ENCODE measurements around the gene TENT4A. TPM values are rescaled to one million over a fixed set of nuclear protein-coding genes. Genes with fewer than 3 reads are reported as not detected.
A peak's percentile ranks its signal among the peaks of the same experiment; 100 is the strongest.

The TENT4A gene
- total and polyA plus RNA-seq, 11 donors: 4.3 to 20.3 (median 11.2) TPM

DNA sequence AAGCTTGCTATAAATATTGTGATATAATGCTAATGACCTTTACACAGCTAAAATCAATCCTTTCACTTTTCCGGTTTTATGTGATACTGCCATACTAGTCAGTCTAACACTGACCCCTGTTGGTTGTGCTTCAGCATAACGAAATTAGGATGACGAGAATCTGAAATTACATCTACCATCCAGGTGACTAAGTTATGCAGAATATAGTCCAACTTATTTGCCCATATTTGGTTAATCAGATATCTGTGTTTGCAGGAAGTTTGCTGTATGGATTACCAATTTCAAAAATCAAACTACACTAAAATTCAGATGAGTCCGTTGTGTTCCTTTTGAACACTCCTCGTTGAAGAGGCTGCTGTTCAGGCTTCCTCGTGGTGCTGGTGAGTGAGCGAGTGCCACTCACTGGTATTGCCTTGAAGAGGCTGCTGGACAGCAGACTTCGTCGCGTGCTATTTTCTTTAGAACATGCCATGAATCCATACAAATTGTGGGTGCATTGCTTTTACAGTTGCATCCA is 32.5 kb downstream of the TENT4A start:
- peak overlapping the region in 6 of 12 donors; percentile 15 to 56 (median 26) for H3K27ac ChIP-seq
- WGBS, 4 donors: 63 to 68% (median 66%) methylated on average over 10 of the region's 10 CpGs
- ATAC-seq: peak; percentile 50 to 78 (median 58)
- DNase-seq: no peak
- peaks cover 0 to 14% (median 8%) of the 10 kb centered on the region in 12 donors for H3K4me1 ChIP-seq
- peaks cover 0 to 95% (median 78%) of the 10 kb centered on the region in 9 donors for H3K36me3 ChIP-seq
- TF ChIP-seq, protein P1, sequence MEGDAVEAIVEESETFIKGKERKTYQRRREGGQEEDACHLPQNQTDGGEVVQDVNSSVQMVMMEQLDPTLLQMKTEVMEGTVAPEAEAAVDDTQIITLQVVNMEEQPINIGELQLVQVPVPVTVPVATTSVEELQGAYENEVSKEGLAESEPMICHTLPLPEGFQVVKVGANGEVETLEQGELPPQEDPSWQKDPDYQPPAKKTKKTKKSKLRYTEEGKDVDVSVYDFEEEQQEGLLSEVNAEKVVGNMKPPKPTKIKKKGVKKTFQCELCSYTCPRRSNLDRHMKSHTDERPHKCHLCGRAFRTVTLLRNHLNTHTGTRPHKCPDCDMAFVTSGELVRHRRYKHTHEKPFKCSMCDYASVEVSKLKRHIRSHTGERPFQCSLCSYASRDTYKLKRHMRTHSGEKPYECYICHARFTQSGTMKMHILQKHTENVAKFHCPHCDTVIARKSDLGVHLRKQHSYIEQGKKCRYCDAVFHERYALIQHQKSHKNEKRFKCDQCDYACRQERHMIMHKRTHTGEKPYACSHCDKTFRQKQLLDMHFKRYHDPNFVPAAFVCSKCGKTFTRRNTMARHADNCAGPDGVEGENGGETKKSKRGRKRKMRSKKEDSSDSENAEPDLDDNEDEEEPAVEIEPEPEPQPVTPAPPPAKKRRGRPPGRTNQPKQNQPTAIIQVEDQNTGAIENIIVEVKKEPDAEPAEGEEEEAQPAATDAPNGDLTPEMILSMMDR (IDR thresholded peaks at IDR 0.05): peak; percentile 61 to 86 (median 76)
- no peak for TF ChIP-seq POLR2A (IDR thresholded peaks at IDR 0.05)
- no peaks in the 10 kb centered on the region for H3K9me3 ChIP-seq
- no peaks in the 10 kb centered on the region for H3K27me3 ChIP-seq
- no peak overlapping the region for H3K4me3 ChIP-seq
- intact Hi-C loops (cut with DNase I): loop anchor here (1.0 to 10.0 kb wide), 8 partner anchors 108 to 1251 kb away; partner anchors contain the start of genes NSUN2 (in 8 of the 10), SRD5A1 (in 8 of the 10) and MED10 (in 2 of the 10)

DNA sequence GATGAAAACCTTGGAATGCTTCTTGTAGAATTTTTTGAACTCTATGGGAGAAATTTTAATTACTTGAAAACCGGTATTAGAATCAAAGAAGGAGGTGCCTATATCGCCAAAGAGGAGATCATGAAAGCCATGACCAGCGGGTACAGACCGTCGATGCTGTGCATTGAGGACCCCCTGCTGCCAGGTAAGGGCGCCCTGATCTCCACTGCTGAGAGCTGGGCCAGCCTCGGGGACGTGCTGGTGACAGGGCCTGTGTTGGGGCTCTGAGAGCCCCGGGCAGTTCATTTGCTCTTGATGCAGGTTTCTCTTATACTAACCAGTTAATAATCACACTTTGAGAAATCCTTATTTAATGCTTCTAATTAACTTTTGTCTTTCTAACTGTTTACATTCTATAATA is 33.0 kb downstream of the TENT4A start:
- WGBS, 4 donors: 85 to 95% (median 91%) methylated on average over 9 of the region's 9 CpGs
- TF ChIP-seq, protein P1 (IDR thresholded peaks at IDR 0.05): no peak
- TF ChIP-seq POLR2A (IDR thresholded peaks at IDR 0.05): no peak
- peaks cover 0 to 95% (median 78%) of the 10 kb centered on the region in 9 donors for H3K36me3 ChIP-seq

DNA sequence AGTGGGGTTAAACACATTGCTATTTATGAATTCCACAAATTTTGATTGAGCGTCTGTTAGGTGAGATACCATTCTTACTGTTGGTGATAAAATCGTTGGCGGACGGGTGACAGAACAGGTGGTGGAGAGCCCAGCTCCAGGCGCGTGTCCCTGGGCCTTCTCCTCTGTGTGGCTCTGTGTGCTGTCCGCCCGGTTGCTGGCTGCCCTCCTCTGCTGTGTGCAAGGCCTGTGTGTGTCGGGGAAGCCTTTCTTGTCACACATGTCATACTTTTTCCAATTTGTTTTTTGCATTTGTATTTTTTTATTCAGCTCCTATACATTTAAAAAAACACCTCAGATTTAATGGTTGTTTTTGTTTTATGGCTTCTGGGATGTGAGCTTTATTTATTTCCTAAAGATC is 33.9 kb downstream of the TENT4A start:
- Histone ChIP-seq H3K36me3 (peaks cover 0 to 97% (median 80%) of the 10 kb centered on the region in 9 donors), H3K27me3 (no peaks in the 10 kb centered on the region), H3K4me1 (peaks cover 0 to 14% (median 8%) of the 10 kb centered on the region in 12 donors), H3K4me3 (no peak overlapping the region), H3K9me3 (no peaks in the 10 kb centered on the region), H3K27ac (no peak overlapping the region)
- WGBS, 4 donors: 72 to 86% (median 83%) methylated on average over 9 of the region's 9 CpGs
- ATAC-seq (no peak), DNase-seq (no peak)
- intact Hi-C loops (cut with DNase I): loop anchor here (5.0 to 10.0 kb wide), 6 partner anchors 110 to 1252 kb away; partner anchors contain the start of genes NSUN2 (in 7 of the 10), SRD5A1 (in 7 of the 10) and MED10 (in 2 of the 10)
- TF ChIP-seq, protein P1 (IDR thresholded peaks at IDR 0.05): no peak
- no peak for TF ChIP-seq POLR2A (IDR thresholded peaks at IDR 0.05)

More for the DNA sequence above, 33.0 kb downstream of the TENT4A start:
- intact Hi-C loops (cut with DNase I): loop anchor here (5.0 to 10.0 kb wide), 6 partner anchors 109 to 1251 kb away; partner anchors contain the start of genes NSUN2 (in 7 of the 10), SRD5A1 (in 7 of the 10) and MED10 (in 2 of the 10)
- H3K4me1 ChIP-seq: peaks cover 0 to 14% (median 8%) of the 10 kb centered on the region in 12 donors
- H3K27ac ChIP-seq: no peak overlapping the region
- H3K4me3 ChIP-seq: no peak overlapping the region
- no peaks in the 10 kb centered on the region for H3K27me3 ChIP-seq
- DNase-seq (no peak), ATAC-seq (no peak)
- no peaks in the 10 kb centered on the region for H3K9me3 ChIP-seq

DNA sequence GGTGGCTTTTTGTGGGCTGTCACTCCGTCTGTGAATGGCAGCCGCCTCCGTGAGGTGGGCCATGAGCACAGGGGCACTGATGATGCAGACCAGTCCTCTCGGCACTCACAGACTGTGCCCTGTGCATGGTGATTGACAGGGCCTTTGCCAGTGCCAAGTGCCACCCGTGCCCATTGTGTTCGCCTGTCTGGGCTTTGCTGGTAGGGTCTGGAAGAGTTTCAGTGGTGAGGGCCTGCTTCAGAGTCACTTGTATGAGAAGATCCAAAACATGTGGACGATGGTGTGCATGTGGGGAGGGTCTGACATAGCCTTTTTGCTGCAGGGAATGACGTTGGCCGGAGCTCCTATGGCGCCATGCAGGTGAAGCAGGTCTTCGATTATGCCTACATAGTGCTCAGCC is 34.9 kb downstream of the TENT4A start:
- Histone ChIP-seq H3K4me1 (peaks cover 0 to 14% (median 8%) of the 10 kb centered on the region in 12 donors), H3K27me3 (no peaks in the 10 kb centered on the region), H3K27ac (no peak overlapping the region), H3K36me3 (peaks cover 0 to 97% (median 80%) of the 10 kb centered on the region in 9 donors), H3K4me3 (no peak overlapping the region), H3K9me3 (no peaks in the 10 kb centered on the region)
- intact Hi-C loops (cut with DNase I): loop anchor here (5.0 to 10.0 kb wide), 6 partner anchors 111 to 1253 kb away; partner anchors contain the start of genes NSUN2 (in 7 of the 10), SRD5A1 (in 7 of the 10) and MED10 (in 2 of the 10)
- ATAC-seq (peak in 1 of 4 donors; percentile 25), DNase-seq (peak in 1 of 5 donors; percentile 18)
- no peak for TF ChIP-seq POLR2A (IDR thresholded peaks at IDR 0.05)
- whole genome bisulfite sequencing, 4 donors: 79 to 86% (median 86%) methylated on average over 7 to 11 of the region's 11 CpGs
